CD4-positive, alpha-beta T cell treated with Interleukin-1 beta for 1 hour (primary cell): Measurements from ENCODE around the gene PPL.
"Not testable (repeated sequence)": the region's sequence is repeated elsewhere in the genome, so short reads cannot be mapped to it uniquely, and the experiment has no call there.

Source experiments
- DNase-seq, 2 donors: peaks; one replicate each; pipeline ENCODE4 v3.0.0-alpha.2; 2020 to 2022

The PPL gene

DNA sequence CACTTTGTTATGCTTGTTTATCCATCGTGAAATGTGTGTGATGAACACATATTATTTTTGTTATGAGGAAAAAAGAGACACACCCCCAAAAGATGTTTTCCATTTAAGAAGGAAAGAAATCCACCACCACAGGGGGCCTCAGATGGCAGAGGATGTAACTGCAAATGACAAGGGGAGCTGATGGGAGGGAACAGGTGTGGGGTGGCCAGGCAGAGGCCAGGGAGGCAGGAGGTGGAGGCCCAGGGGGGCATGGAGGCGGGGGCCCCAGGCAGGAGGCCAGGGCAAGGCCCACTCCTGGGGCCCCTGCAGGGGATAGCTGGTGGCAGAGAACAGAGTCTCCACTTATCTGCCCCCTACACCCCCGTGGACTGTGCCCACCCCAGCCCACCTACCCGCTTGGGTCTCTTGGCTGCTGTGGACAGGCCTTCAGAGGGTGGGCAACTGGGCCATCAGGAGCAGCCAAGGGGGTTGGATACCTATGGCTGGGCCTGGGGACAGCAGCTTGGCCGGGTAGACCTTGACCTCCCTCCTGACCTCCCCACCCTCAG lies 28.0 kb downstream of the PPL start:
- no peak for DNase-seq

DNA sequence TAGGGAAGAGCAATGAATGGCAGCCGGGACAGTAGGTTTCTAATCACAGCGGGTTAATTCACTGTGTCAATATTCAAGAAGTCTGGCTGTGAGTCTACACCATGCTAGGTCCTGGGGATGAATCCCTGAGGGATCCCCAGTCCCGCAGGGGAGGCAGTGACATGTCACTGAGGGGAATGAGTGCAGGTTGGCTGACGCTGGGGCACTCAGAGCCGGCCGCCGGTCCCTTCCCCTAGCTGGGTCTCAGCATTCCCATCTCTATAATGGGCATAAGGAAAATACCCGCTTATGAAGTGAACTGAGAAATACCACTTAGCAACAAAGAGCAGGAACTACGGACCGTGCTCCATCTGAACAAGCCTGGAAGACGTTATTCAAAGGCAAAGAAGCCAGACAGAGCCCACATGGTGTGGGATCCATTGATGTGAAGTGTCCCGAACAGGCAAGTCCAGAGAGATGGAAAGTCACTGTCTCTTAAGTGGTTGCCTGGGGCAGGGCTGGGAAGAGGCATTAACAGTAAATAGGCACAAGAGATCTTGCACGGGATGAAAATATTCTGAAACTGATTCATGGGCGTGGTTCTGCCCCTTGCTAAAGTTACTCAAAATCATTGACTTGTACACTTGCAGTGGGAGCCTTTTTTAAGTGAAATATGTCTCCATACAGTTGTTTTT lies 31.9 kb downstream of the PPL start:
- no peak for DNase-seq

DNA sequence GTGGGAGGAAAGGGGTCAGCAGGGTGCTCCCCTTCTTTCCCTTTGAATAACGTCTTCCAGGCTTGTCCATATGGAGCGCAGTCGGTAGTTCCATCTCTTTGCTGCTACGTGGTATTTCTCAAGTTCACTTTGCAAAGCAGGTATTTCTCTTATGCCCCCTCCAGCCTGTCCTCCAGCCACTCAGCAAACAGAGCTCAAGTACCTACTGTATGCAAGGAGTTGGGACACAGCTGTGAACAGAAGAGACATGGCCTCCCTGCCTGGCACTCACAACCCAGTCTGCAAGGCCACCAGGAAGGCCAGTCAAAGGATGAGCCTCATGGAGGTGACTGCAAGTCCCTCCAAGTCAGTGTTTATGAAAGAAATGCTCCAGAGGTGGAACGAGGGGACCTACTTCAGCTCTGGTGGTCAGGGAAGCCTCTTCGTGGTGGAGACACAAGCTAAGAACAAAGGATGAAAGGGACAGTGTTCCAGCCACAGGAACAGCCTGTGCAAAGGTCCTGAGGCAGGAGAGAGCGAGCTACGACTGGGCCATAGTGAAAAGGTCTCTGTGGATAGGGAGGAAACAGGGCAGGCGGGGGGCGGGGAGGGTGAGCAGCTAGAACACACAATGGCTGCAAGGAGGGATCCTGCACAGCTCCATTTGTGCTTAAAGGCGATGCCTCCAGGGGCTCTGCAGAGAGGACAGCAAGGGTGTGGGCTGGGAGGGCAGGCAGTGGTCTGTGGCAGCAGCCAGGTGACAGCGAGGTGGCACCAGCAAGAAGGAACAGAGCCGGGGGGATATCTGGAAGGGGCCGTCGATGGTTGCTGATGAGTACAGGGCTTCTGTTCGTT lies 32.6 kb downstream of the PPL start:
- DNase-seq = no peak

DNA sequence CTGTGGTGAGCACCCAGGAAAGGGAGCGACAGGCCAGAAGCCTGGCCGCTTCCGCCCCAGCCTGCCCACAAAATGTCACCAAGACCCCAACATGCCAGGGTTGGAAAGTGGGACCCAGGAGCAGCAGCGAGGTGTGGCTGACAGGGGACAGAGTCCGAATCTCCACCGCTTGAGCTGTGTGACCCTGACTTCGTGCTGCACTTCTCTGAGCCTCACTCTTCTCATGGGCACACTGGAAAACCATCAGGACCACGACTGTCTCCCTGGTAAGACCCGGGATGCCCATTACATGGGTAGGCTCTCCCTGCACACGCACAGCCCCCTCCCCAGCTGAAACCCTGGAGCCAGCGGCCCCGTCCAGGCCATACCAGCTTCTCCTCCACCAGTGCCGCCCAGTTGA lies 34.9 kb downstream of the PPL start:
- DNase-seq = no peak

DNA sequence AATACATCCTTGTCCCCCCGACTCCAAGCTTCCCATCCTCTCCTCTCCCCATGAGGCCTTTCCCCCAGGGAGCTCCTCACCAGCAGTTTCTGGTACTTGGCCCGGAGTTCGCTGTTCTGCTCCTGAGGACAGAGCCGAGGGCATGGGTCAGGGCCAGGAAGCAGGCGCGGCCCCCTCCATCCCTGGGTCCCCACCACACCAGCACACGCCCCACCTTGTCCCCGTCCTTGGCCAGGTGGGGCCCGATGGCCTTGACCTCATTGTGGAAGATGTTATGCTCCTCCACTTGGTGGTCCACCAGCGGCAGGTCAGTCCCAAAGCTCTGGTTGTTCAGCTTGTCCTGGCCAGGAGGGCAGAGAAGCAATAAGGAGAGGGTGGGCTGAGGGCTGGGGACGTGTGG lies 36.2 kb downstream of the PPL start:
- no peak for DNase-seq

GRCh38 chr16:4900036-4900435 lies 36.9 kb downstream of the PPL start:
- no peak for DNase-seq

- no peak for DNase-seq
Observed at GRCh38 chr16:4899474-4899846, 37.5 kb downstream of the PPL start.

DNA sequence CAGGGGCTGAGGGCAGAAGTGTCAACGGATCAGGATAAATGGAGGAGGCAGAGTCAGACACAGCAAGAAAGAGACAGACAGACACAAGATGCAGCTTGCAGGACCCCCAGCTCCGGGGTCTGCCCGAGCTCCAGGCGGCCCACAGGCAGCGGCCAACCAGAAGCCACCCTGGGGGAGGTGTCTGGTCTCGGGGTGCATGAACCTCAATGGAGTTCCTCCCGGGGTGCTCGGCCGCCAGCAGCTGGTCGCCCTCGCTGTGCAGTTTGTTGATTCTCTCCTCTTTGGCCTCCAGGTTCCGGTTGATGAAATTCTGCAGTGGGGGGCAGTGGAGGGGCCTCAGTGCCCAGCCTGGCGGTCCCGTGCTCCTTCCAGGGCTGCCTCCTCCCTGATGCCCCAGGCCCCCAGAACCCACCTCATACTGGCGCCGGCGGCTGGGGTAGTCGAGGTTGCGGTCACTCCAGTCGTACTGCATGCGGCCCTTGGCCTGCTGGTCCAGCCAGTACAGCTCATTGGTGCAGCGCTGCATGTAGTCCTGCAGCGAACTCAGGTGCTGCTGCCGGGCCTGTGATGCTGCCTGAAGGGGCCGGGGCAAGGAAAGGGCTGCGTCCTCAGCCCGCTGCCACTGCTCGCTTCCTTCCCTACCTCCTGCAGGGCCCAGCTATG lies 38.0 kb downstream of the PPL start:
- no peak for DNase-seq

DNA sequence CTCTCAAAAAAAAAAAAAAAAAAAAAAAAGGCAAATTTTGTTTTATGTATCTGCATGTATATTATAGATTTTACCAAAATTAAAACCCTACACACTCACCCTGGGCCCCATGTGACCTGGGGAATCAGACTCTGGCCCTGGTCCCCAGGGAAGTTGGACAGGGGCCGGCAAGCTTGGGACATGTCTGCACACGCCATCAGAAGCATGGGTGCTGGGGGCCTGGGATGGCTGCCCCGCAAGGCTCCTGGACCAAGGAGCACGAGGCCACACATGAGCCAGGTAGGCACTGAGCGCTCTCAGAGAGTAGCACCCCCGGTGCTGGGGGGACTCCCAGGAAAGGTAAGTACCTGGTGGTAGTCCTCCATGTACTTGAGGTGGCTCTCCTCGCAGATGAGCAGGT lies 39.6 kb downstream of the PPL start:
- DNase-seq = no peak

GRCh38 chr16:4896761-4897160 lies 40.2 kb downstream of the PPL start:
- DNase-seq = not testable (repeated sequence)

DNA sequence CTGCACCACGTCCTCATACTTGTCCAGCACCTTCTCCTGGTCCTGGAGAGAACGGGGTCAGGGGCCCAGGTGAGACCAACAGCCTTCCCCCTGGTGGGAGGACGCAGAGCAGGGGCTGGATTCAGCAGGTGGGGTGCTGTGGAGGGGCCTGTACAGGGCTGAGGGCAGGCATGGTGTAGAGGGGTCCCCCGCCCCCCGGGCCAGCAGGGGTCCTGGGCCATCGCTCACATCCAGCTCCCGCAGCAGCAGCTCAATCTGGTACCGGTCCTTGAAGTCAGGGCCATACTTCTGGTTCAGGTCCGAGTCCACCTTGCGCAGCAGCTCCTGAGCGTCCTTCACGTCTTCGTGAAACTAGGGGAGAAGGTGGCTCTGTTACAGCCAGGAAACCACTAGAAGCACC lies 41.6 kb downstream of the PPL start:
- no peak for DNase-seq

- DNase-seq = no peak
Observed at GRCh38 chr16:4894276-4895150, 42.4 kb downstream of the PPL start.

DNA sequence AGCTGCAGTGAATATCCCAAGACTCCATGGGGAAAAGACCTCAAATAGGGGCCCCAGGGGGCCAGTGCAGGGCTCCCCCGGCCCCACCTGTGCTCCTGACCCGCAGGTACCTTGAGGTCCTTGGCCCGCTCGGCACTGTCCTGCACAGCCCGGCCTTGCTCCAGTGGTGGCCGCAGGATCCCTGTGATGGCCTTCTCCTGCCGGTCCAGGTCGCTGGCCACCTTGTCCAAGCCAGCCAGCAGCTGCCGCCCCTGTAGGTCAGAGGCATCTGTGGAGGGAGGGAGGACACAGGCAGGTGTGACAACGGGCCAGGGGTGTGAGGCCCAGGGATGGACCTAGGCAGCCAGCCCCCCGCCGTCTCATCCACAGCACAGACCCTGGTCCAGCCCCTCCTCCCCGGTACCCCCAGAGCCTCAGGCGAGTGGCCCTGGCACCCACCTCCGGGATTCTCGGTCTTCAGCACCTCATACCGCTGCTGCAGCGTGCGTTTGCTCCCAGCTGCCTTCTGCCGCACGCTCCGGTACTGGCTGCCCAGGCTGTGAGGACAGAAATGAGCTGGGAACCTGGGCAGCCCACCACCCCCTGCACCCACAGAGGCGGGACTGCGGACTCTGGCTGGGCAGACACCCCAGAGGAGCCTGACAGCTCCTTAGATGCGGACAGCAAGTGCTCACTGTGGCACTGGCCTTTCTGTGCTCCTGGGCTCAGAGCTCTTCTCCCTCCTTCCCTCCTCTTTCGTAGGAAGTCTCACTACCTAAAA lies 43.7 kb downstream of the PPL start:
- no peak for DNase-seq

DNA sequence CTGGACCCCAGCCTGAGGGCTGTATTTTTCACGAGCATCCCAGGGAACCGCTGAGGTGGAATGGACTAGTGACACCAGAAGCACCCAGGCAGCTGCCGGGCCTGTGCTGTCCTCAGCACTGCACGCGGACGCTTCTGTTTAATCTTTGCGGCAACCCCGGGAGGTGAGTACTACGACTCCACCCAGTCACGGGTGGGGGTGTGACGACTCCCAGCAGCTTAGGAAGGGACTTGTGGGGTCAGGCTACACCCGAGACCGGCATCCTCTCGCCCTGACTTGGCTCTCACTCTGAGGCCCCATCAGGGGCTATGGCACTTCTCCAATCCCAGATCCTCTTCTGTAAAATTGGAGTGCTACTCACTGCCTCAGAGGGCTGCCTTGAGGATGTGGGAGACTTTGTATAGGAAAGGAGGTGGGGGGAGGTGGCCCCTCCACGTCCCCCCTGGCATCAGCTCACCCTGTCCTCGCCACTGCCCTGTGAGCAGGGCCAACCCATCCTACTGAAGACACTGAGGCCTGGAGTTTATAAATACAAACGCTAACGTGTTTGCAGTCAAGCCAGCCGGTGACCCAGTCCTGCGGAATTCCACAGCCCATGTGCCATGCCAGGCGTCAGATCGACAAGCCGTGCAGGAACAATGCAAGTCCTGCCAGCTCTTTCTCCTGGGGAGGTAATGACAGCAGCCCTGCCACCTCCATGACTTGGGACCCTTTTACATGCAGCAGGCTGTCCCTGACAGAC lies 44.4 kb downstream of the PPL start:
- DNase-seq = no peak

DNA sequence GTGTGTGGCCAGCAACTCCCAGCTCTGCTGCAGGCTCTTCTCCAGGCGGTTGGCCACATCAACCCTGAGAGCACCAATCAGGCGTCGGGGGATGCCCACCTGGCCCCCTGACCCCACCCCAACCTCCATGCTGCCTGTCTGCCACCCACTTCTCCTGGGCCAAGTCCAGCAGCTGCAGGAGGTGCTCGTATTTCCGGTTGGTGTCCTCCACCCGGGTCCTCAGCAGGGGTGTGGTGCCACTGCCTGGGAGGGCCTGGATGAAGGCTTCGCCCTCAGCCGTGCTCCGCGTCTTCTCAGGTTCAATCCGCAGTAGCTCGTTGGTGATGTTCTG lies 45.1 kb downstream of the PPL start:
- DNase-seq = no peak

DNA sequence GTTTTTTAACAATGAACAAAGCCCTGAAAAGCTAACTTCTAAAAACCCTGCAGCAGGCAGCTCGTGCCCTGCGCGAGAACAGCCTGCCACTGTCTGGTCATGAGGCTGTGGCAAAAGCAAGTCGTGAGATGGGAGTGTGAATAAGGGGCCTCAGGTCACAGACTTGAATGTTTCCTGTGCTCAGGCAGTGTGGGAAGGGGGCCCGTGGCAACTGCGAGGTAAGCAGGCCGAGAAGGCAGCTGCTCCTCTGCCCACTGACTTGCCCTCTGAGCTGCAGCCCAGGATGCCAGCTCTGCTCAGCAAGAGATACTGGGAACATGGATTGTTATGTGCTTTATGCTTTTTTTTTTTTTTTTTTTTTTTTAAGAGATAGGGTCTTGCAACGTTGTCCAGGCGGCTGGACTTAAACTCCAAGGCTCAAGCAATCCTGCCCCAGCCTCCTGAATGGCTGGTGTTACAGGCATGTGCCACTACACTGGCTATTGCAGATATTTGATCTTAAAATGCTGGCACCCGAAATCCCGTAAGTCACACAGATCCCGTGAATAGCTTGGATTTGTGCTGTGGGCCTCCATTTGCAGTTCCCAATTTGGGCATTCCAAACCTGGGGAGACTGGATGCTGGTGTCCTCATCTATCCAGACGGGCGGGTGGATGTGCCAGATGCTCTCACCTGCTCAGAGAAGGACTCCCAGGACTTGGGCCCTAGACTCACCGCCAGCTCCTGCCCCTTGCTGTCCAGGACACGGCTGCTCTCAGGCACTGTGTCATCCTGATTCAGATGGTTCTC lies 45.7 kb downstream of the PPL start:
- no peak for DNase-seq

GRCh38 chr16:4890686-4891085 lies 46.3 kb downstream of the PPL start:
- DNase-seq = no peak

- no peak for DNase-seq
Observed at GRCh38 chr16:4890026-4890425, 46.9 kb downstream of the PPL start.

- DNase-seq = no peak
Observed at GRCh38 chr16:4888428-4889135, 48.4 kb downstream of the PPL start.

DNA sequence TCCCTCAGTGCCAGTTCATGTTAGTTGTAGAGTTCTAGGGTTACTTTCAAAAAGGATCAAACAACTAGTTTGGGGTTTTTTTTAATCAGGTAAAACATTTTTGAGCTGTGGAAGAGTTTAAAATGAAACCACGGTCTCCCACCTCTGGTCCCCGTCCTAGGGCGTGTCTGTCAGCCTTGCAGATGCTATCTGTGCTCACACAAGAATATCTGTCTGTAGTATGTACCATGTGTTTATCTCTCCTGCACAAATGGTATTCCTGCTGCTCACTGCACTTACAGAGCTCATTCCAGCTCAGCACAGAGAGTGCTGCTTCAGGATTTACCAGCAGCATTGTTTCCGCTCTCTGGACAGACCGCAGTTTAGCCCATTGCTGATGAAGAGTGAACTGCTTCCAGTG lies 50.8 kb downstream of the PPL start:
- DNase-seq = no peak
